NCI-H2171 treated with DMSO at 0.1 percent for 48 hours (cell line): ENCODE measurements around the gene LGALS9.
"Not testable (repeated sequence)": the region's sequence is repeated elsewhere in the genome, so short reads cannot be mapped to it uniquely, and the experiment has no call there.

Experiments
- DNase-seq: peaks from one replicate; lab custom pipeline; 2025; lab: John Stamatoyannopoulos, UW

LGALS9 gene

DNA sequence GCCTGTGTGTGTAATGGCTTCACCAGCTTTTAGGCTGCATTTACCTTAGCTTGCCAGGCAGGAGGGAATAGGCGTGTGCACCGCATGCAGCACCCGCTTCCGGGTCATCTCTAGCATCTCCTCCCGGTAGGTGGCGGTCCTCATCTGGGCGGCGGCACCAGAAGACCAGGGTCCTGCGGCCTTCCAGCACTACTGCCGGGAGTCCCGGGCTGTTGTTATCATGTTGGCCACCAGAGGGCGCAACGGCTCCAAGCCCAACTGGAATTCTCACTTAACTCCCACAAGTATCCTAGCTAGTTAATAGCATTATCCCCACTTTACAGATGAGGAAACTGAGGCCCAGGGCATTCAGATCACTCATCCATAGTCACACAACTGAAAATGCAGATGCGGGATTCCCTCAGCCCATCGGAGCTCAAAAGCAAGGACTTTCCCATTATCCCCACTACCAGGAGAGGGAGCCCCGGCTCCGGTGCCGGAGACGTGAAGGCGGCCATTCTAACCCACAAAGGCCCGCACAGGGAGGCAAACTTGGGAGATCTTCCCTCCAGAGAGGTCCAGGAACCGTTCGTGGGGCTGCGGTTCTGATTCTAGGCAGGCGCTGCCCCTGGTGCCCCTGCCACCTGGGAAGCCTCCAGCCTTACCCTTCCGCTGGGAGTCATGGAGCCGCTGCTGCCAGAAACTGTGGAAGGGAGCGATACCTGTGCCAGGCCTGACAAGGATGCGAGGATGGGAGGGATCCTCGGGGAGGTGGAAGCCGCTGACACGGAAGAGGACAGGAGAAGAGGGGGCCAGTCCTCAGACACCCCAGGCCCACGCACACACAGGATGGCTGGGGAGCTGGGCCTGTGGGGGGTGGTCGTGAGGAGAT is 23.9 kb downstream of the LGALS9 start:
- peak; percentile 70 for DNase-seq

DNA sequence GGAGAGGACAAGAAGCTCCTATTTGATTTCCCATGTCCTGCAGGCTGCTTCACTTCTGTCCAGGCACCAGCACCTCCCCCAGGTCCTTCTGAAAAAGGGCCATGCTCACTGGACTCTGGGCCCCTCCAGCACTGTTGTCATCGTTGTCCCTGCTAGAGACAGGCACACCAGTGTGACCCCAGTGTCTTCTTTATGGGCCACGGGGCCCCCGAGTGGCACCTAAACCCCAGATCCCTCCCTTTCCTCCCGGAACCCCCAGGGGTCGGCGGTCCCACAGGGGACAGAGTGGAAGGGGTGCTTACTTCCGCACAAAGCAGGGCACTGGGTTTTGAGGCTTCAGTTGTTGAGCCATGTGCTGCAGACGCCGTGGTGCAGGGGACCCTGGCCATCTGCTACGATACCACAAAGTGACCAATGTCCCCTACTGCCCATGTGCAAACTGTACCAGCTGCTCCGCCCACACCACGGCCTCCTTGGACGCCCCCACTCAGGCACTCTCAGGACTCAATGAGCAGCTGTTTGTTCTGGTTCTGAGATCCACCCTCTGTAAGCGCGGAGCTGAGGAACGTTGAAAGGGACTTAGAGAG is 24.6 kb downstream of the LGALS9 start:
- DNase-seq, result not testable (repeated sequence)

DNA sequence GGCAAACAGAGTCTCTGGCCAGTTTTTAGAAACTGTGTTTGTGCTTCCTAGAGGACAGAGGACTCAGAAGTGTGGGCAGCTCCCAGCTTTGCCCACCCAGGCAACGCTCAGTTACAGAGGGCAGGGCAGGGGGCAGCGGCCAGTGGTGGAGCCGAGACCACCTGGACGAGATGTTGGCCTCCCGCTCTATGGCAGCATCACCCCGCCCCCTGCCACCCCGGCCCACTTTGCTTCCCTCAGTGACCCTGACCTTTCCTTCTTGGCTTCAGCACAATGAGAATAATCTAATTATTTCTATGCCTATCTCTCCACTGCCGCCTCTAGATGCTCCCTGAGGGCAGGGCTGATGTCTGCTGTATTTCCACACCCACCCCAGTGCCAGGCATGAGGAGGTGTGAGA is 25.6 kb downstream of the LGALS9 start:
- not testable (repeated sequence) for DNase-seq

DNA sequence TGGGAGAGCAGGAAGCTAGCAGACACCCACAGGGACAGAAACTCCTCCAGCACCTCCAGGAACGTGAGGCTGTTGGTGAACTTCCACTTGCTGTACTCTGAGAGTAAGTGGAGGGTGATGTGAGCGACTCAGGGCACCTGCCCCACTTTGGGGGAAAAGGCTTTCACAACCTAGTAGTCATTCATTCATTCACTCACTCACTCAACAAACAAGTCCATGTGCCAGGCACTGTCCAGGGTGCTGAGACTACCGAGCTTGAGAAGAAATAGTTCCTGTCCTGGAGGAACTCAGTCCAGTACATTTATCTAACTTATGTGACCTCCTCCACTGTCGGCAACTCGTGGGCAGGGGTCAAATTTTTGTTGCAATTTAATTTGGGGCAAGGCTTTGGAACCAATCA is 26.6 kb downstream of the LGALS9 start:
- no peak for DNase-seq

DNA sequence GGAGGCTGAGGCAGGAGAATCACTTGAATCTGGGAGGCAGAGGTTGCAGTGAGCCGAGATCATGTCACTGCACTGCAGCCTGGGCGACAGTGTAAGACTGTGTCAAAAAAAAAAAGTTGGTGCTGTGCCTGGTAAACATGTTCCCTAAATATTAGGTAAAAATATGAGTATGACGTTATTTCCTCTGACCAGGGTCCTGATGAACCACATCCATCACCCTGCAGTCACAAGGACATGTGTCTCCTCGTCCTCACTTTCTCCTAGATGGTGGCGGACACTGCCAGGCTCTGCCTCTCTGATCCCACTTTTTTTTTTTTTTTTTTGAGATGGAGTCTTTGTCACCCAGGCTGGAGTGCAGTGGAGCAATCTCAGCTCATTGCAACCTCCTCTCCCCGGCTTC is 28.7 kb downstream of the LGALS9 start:
- DNase-seq, result no peak

DNA sequence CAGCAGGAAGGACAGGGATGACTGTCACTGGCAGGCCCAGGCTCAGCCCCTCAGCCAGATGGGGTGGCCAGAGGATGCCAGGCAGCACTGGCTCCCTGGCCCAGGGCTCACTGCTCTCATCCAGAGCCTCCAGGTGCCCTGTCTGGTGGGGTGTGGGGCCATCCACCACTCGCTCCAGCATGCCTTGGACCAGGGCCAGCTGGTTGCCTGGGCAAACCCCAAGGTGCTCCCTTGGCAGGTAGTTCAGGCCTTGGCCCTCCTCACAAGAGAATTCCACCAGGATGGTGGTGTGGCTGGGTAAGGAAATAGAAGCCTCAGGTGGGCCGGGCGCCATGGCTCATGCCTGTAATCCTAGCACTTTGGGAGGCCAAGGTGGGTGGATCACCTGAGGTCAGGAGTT is 29.4 kb downstream of the LGALS9 start:
- DNase-seq, result no peak

DNA sequence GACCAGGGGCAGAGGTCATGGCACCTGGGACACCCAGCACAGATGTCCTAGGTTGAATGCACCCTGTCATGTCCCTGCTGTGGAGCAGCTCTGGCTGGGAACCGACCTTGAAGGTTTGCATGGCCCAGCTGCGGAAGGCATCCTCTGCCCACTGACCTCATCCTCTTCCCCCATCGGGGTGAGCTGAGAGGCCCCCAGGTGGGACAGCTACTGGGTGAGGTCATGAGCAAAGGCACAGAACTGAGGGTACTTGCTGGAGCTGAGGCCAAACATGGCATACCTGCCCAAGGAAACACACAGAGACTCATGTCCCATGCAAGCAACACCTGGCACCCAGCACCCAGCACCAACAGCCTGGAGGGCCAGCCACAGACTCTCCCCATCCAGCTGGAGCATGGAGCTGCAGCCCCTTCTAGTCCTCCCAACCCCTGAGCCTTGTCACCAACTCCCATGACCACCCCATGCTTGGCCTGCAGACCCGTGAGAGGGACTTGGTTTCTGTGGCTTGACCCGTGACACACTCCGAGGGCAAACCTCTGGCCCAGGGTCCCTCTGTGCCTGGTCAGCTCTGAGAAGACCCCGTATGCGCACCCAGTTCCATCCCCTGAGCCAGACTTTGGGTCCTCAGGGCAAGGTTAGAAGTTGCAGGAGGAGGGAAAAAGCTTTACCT is 33.1 kb downstream of the LGALS9 start:
- DNase-seq, result no peak

DNA sequence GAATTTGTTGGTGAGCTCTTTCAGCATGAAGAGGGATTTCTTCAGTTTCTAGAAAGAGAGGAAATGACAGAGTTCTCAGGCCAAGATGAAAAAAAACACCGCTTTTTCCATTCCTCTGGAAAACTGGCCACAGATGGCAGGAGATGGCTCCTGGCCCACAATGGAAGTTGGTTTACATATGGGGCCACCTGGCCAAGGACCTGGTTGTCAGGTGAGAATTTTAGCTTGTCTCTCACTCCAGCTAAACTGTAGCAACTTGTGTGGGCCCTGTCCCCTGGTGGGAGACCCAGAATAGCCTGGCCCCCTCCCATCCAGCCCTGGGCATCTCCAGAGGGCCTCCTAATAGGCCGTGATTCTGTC is 33.6 kb downstream of the LGALS9 start:
- DNase-seq, result no peak

DNA sequence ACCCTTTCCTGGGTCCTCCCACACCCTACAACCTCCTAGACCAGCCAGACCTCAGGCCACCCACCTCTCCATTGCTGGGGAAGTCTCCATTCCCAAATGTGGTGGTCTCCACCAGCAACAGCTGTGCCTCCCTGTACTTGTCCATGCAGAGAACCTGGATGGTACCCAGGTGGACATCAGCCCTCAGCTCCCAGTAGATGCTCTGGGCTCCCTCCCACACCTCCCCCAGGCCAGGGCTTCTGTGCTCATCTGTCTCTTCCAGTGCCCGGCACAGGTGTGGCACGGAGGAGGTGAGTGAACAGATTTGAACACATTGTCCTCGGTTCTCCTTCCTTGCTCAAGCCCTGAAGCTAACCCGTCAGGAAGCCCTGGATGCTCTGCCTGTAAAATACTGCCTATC is 34.6 kb downstream of the LGALS9 start:
- DNase-seq, result no peak

DNA sequence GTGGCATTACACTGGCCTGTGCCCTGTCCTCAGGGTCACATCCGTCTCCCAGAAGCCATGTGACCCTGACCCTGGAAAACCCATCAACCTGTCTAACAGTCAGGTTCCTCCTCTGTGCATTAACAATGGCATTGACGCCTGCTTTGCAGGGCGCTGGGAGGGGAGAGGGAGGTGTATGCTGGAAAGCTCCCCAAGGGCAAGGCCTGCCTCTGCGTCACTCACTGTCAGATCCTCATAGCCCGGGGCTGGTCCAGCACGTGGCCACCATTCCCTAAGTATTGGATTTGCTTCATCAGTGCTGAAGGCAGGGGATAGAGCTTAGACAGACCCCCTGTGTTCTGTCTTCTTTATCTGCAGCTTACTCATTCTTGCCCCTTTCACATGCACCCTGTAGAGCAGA is 35.3 kb downstream of the LGALS9 start:
- not testable (repeated sequence) for DNase-seq

DNA sequence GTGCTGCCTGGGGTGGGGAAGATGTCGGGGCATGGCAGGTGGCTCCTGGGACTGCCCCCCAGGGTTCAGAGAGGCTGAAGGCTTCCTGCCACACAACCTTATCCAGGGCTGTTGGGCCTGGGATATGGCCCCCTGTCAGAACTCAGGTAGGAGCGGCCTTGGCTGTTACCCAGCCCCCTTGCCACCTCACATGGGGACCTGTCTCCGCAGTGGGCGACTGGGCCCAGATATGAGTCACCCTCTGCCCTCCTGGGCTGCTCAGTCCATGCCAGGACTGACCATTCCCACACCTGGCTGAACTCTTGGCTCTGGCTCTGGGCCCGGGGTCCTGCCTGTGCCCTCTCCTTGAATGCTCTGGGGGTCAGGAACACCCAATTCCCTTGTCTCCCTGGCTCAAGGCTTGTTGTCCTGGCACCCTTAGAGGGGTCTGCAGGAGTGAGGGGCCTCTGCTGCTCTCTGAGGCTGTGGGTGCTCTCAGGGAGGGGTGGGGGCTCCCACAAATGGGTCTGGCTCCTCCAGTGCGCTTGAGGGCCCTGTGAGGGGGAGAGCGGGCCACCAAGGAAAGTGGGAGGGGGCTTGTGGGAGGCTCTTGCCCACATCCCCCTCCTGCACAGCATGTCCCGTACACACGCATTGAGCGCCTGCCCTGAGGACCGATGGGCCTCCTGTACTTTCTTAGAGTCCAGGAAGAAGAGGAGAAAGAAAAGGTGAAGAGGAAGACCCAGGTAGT is 36.0 kb downstream of the LGALS9 start:
- DNase-seq, result no peak

DNA sequence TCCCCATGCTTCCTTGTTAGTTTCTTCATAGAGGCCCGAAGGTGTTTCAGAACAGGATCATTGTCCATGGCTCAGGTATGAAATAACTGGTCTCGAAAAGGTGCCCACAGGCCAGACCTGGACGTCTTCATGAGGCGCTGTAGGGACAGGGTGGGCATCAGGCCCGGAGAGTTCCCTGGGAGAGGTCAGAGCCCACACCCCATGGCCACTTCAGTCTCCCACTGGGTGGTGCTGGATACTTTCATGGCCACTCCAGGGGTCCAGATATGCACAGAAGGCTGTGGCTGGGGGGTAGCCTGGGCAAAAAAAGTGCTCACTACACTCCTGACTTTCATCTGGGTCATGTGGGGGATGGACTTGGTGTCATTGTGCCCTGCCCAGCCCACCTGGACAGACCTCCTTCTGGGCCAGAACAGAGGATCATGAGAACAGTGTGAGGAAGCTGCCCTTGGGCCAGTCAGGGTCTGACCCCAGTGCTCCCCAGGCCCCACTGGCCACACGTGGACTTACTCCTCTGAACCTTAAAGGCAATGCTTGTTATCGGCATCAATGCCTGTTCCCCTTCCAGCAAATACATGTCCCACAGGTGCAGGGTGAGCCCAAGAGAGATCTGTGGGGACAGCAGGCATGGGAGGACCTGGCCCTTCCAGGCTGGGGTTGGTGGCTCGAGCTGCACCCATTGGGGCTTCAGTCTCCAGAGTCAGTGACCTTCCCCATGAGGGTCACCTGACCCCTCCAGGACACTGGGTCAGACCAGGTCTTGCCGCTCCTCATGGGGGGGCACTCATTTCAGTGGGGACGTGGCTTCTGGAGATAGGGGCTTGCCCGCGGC is 36.9 kb downstream of the LGALS9 start:
- DNase-seq, result no peak

DNA sequence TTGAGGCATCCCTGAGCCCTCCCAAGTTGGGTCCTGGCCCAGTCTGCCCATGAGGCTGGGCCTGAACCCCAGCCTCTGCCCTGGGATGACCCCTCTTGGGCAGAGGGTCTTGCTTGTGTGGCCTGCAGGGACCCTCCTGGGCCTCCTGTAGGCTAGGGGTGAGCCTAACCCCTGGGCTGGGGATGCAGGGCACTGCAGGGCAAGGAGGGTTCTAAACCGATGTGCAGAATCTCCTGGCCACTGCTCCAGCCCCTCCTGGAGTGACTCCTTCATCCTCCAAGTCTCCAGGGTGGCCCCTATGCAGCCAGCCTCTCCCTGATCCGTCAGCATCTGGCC is 37.5 kb downstream of the LGALS9 start:
- no peak for DNase-seq

DNA sequence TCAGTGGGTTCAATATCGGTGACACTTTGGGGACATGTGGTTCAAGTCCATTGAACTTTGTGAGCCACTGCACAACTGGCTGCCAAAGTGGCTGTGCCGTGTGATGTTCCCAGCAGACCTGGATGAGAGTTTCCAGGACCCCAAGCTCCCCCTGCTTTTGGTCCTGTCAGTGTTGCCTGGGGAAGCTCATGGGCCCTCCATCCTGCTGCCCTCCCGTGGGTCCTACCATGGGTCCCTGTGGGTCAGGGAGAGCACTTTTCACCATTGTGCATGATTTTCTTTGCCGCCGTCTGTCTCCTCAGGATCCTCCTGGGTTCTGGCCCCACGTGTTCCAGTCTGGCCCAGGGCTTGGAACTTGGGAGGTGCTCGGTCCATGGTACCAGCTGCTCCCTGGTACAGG is 38.1 kb downstream of the LGALS9 start:
- no peak for DNase-seq

DNA sequence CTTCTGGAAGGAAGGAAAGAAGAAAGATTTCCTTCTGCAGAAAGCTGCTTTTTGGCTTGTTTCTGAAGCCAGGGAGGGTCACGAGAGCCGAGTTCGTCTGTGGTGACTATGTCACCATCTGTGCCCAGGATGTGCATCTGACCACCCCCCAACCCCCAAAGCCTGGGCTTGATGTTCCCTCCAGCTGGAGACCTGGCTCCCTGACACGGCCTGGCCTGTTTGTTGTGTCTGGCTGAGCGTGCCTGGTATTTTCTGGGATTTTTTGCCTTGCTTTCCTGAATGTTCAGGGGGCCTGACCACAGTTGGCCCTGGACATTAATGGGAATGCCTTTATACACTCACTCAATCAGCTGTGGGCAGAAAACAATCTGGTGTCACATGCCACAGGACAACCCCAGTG is 38.9 kb downstream of the LGALS9 start:
- no peak for DNase-seq

DNA sequence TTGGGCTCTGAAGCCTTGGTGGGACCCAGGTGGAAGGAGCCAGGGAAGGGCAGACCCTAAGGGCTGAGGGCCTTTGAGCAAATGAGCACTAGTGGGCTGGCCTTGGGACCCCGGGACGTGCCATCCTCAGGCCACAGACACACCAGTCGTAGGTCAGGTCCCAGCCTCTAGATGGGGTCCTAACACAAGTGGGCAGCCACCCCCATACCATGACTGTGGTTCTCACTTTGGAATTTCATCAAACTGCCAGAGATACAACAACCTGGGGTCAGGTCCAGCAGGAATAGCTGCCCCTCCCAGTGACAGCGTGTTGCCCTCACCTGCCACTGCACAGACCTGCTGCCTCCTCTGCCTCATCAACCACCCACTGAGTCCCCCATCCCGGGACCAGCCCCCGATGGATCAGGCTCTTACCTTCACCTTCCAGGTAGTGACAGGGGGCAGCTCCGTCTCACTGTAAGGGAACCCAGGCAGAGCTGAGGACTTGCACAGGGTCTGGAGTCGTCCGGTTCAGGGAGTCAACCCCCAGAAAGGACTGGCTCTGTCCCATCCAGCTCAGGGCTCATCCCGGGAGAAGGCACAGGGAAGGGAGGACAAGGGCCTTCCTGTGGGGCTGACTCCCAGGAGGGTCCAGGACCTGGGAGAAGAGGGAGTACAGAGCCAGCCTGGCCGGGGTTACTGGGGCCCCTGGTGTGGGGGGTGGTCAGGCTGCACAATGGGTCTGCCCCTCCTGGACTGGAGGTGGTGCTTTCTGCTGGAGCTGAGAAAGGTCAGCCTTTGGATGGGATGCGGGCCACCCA is 40.0 kb downstream of the LGALS9 start:
- no peak for DNase-seq

DNA sequence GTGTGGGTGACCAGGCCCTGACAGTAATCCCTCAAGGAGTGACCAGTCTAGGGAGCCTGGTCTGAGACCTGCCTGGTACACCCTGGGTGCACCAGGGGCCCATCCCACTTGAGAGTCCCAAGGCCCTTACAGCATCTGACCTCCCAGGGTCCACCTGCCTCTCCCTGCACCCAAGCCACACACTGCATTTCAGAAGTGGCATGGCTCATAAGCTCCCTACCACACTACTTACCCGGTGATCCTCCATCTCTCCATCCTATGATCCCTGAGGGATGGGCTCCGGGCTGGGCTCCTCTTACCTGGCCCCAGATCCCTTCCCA is 40.6 kb downstream of the LGALS9 start:
- no peak for DNase-seq

DNA sequence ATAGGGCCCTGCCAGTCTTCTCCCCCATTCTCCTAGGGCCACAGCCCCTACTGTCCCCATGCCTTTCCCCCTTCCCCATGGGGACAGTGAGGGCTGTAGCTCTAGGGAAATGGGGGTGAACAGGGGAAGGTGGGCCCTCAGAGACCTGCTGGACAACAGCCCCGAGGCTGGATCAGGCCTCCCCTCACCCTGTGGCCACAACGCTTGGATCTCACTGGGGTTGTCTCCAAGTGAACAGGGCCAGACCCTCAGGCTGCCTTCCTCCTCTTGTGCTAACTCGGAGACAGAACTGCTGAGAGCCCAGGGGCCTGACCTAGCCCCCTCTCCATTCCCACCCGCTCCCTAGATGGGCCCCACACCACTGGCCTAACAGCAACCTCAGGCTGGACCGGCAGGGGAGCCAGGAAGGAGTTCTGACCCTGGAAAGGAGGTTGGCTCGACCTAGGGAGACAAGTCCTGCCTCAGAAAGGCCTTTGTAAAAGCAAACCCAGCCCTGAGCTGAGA is 41.0 kb downstream of the LGALS9 start:
- not testable (repeated sequence) for DNase-seq

DNA sequence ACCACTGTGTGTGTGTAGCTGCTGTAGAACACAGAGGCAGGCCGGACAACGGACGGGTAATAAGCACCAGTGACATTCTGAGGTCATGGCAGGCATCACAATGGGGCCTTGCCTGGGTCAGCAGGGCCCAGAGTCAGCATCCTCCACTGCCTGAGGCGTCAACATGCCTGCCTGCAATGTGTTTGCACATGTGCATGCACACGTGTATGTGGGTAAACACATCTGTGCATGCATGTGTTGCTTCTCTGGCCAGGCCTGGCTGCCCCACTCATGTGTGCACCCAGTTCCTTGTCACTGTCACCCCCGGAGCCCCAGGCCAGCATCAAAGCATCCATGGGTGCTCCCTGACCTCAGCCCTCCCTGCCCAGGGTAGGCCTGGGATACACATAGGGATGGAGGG is 43.3 kb downstream of the LGALS9 start:
- DNase-seq, result no peak

DNA sequence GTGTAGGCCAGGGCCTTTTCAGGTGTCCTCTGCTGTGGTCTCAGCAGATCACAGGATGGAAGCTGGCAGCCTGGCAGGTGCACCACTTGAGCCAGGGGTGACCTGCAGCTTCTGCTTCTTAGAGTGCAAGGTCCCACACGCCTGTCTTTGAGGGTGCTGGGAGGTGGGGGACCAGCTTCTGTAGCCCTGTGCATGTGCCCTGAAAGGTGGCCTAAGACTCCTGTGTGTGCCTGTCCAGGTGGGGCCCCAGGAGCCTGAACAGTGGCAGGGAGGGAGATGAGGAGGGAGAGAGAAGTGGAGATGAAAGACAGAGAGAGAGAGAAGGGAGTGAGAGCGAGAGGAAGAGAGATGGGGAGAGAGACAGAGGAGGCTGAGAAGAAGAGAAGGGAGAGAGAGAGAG is 46.2 kb downstream of the LGALS9 start:
- no peak for DNase-seq

DNA sequence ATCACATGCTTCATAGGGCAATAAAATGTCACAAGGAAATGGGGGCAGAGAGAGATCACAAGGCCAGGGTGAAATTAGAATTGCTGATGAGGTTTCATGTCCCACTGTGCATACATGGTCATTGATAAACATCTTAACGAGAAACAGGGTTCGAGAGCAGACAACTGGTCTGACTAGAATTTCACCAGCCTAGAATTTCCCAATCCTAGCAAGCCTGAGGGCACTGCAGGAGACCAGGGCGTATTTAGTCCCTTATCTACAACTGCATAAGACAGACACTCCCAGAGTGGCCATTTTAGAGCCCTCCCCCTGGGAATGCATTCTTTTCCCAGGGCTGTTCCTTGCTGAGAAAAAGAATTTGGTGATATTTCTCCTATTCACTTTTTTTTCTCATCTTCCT is 55.3 kb downstream of the LGALS9 start:
- not testable (repeated sequence) for DNase-seq
